GM12874 (cell line): ENCODE data around the gene DNAH7.

Source experiments
- TF ChIP-seq, protein P1 (sequence below): IDR thresholded peaks from 2 replicates; pipeline ENCODE4 v1.5.1; 2011; ENCODE audit warnings: low read depth, mild to moderate bottlenecking, control low read depth, low read length, moderate library complexity; ENCODE audit not compliant: insufficient read depth

DNAH7 gene

DNA sequence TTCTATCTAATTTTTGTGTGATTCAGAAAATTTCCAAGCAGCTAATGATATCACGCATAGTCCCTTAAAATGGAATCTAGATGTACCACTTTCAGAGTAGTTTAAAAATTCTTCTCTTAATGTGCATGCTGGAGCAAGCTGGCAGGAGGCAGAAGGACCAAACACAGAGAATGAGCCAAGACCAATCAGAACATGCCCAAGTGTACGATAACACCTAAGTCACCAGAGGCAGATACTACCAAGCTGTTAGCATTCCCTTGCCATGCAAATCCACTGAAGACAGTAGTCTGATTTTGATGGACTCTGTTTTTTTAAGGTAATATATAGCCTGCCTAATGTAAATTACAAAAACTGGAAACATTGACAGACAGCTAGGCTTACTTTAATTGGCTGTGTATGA lies 109.3 kb downstream of the DNAH7 start:
- TF ChIP-seq, protein P1, sequence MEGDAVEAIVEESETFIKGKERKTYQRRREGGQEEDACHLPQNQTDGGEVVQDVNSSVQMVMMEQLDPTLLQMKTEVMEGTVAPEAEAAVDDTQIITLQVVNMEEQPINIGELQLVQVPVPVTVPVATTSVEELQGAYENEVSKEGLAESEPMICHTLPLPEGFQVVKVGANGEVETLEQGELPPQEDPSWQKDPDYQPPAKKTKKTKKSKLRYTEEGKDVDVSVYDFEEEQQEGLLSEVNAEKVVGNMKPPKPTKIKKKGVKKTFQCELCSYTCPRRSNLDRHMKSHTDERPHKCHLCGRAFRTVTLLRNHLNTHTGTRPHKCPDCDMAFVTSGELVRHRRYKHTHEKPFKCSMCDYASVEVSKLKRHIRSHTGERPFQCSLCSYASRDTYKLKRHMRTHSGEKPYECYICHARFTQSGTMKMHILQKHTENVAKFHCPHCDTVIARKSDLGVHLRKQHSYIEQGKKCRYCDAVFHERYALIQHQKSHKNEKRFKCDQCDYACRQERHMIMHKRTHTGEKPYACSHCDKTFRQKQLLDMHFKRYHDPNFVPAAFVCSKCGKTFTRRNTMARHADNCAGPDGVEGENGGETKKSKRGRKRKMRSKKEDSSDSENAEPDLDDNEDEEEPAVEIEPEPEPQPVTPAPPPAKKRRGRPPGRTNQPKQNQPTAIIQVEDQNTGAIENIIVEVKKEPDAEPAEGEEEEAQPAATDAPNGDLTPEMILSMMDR: no peak

DNA sequence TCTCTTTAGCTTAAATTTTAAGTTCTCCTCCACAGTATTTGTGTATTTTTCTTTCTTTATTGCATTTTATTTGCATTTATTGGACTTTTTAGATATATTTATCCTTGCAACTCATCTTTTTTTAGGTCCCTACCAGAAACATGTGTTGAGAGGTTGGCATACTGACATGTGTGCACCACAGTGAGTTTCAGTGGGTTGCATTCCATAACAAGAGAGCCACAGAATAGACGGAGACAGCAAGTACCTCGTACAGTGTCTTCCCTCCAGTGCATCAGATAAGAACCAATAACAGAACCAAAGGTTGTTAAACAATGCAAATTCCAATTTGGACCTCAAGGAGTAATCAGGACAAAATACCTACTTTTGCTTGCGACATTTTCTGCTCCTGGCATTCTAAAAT lies 111.9 kb downstream of the DNAH7 start:
- TF ChIP-seq, protein P1: no peak

GRCh38 chr2:195945056-195945455 lies 123.6 kb downstream of the DNAH7 start:
- TF ChIP-seq, protein P1: no peak

- TF ChIP-seq, protein P1: no peak
Measured at GRCh38 chr2:195937176-195937575, 131.5 kb downstream of the DNAH7 start.

DNA sequence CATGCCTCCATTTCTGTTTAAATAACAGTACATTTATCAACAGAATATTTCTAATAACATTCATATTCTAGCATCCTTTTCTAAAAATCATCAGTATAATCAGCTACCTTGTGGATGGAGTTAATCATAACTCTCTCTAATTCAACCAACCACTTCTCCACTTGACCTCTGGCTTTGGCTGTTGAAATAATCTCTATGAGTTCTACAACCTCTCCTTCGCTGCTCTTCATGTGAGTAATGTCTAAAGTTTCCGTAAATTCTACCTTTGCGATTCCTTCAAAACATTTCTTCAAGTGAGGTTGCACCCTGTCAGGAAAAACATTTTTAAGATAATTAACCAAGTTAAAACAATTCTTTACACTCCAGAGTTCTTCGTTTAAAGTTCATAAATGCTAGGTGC lies 134.2 kb downstream of the DNAH7 start:
- TF ChIP-seq, protein P1: no peak

GRCh38 chr2:195929531-195929930 lies 139.1 kb downstream of the DNAH7 start:
- TF ChIP-seq, protein P1: no peak

GRCh38 chr2:195925120-195925519 lies 143.5 kb downstream of the DNAH7 start:
- TF ChIP-seq, protein P1: no peak

DNA sequence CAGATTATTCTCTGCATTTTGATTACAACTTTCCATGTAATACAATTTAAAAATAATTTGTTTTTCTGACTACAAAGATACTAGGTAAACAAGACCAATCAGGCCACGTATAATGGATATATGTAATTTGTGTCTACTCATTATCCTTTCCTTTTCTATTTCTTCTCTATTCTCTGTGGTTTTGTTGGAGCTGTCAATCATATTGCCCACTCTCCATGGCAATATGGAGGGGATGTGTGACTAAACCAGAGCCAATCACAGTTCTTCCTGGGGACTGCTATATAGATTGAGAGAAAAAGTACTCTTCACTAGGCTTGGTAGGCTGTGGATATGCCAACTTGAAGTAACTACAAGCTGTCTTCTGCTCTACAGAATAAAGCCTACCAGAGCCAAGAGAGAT lies 144.7 kb downstream of the DNAH7 start:
- TF ChIP-seq, protein P1: no peak
